CD4-positive, alpha-beta T cell treated with Interleukin-2 at 100 ng/mL for 4 hours (primary cell): ENCODE results near the gene POU3F1.

Experiments used
- DNase-seq: peaks from one replicate; pipeline ENCODE4 v3.0.0-alpha.2; 2020; ENCODE audit warnings: low spot score

Gene POU3F1

GRCh38 chr1:38046333-38046883 lies at the start of gene POU3F1:
Gene POU3F1 (minus strand): TSS chr1:38046793. CDS start chr1:38046743, 50 bp downstream.
- DNase-seq: peak; percentile 4

DNA sequence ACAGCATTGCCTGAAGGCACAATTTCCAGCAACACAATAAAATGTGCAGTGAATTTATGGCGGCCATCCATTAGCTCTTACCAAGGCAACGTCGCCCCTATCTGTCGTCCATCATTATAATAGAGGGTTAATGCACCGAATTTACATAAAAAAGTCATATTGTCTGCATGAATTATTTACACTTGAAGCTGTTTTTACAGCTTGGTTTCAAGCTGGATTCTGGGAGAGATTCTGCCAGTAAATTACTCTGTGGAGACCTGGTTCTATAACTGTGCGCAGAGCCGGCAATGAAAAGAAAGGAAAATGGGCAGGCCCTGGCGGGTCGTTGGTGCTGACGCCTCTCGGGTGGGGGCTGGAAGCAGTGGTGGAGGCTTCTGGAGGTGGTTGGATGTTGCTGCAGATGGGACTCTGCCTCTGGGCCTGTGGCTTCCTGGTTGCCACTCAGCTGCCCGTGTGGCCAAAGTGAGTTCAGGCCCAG lies 48.9 kb upstream of the POU3F1 start:
- DNase-seq: no peak

DNA sequence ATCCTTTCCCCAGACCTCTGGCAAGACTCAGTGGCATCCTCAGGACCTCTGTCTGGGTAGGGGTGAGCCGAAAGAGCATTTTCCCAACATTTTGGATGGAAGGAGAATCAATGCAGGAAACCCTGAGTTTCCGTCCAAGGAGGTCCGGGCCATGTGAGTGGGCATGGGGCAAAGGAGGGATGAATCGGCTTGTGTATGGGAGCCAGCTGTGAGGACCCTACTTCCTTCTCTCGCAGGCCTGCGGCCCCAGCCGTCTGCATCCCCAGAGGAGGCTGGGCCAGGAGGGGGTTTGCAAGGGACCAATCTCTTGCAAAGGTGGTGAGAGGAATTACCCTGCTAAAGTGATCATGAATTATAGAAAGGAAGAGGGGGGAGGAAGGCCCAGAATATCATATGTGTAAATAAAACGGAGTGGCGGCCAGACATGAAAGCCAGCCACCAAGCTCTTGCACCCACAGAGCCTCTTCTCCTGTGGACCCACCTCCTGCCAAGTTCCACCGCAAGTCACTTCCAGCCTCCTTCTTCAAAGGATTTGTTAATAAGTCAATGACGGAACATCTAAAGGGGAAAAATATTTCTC lies 48.2 kb upstream of the POU3F1 start:
- no peak for DNase-seq

DNA sequence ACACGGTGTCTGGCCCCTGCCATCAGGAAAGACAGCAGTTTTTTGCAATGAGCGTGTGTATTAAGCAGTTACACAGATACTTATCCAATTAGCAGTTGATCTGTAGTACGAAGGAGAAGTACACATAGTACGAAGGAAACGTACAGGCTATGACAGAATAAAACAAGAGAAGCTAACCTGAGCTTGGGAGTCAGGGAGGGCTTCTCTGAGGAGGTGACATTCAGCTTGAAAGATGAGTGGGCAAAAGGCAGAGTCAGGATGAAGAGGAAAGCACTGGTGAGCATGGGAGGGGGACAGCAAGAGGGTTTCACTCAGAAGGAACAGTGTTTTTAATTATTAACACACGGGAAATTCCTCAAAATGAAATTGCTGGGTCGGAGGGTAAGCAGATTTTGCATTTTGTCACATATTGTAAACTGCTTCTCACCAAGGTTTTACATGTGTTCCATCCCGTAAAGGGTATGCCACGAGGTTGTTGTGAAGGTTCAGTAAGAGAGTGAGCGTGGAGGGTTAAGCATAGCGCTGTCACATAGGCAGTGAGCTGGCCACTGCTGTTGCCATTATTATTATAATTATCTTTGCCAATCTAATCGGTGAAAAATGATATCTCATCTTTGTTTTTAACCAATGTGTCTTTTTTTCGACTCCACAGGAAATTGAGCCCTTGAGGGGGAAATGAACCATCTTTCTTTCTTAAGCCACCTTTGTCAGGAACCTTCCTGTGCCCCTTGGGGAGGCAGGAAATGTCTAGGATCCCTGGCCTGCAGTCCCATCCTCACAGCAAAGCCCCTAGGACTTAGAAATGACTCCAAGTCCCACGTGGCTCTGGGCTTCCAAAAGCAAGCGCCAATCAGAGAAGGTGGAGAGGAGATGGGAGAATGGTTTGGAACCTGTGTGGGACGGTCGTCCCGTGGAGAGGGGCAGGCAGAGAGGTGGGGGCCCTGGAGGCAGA lies 47.3 kb upstream of the POU3F1 start:
- no peak for DNase-seq

DNA sequence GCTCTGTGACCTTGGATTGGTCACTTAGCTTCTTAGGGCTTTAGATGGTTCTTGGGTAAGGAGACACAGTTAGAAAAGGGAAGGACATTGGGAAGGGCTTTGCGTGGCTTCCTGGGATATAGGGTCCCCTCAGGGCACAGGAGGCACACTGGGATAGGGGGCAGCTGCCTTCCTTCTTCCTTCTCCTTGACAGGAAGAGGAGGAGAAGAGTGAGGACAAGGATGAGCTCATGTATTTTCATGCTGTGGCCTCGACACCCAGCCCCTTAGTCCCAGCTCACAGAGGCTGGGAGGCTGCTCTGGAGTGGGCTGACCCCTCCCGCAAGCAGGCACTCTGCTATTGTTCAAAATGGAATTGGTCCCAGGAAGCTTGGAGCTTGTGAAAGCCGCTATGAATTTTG lies 45.7 kb upstream of the POU3F1 start:
- DNase-seq: no peak

DNA sequence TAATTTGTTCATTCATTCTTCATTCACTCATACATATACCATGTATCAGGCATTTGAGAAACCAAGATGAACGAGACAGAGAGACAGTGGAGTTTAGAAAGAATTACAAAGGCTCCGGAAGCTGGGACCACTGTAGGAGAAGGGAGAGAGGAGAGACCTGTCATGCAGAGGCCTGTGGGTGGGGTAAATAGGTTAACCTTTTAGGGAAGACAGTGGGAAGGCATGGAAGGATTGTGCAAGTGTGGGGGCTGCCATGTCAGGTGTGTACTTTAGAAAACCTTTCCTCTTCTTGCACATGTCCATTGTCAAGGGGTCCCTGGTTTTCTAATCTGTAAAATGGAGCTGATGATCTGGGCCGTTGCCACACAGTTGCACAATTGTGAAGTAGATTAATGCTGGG lies 44.2 kb upstream of the POU3F1 start:
- DNase-seq: no peak

GRCh38 chr1:38089712-38090360 lies 43.2 kb upstream of the POU3F1 start:
- DNase-seq: no peak

- DNase-seq: no peak
Observed at GRCh38 chr1:38088791-38089190, 42.2 kb upstream of the POU3F1 start.

DNA sequence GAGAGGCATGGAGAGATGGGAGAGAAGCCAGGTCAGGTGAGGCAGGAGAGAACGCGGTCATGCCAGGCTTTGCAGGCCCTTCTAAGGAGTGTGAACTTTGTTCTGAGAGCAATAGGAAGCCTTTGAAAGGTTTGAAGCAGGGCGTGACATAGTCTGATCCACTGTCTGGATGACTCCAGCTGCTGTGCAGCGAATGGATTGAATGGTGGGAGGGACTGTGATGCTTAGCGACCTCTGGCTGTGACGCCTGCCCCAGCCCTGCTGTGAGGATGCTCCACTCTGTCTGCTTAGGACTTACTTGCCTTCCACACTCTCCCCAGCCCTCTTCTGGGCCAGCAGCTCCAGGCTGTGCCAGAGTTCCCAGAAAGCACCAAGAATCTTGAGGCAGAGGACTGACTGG lies 41.8 kb upstream of the POU3F1 start:
- no peak for DNase-seq

DNA sequence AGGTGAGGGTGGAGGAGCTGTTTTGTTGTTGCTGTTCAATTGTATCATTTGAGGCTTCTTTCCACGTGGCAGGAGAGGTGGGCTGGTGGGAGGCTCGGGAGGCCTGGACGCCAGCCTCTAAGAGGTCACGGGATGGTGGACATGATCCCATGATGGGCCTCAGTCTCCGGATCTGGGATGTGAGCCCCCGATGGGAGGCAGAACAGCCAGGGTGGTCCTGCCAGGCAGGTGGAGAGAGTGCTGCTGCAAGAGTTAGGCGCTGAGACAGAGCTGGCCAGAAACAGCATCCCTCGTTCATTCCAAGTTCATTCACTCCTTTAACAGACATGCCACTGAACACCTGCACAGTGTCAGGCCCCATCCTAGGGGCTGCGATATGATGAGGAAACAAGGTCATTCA lies 41.1 kb upstream of the POU3F1 start:
- no peak for DNase-seq

DNA sequence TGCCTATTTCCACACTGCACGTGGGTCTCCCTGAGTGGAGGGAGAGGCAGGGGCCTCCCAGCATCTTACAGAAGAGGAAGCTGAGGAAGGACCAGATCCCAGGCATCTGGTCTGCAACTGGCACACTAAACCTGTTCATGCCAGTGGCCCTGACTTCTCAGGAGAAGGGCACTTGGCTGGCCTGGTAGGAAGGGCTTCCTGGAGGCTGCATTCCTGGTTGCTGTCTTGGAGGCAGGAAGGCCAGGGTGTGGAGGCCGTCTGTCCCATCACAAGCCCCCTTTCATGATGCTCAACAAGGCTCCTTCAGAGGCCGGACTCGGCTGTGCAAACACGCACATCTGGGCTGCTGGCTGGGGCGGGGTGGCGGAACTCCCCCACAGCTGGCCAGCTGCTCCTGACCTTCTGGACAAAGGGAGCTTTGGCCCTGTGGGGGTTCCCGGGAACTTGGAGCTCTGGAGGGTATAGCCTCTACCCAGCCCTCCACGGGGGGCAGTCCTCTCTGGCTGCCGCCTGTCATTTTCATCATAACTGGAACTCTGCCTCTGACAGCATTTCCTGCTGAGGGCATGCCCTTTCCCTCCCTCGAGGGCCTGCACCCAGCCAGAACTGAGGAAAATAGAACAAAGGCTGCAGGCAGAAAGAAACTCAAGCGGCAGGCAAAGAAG lies 39.2 kb upstream of the POU3F1 start:
- DNase-seq: no peak

DNA sequence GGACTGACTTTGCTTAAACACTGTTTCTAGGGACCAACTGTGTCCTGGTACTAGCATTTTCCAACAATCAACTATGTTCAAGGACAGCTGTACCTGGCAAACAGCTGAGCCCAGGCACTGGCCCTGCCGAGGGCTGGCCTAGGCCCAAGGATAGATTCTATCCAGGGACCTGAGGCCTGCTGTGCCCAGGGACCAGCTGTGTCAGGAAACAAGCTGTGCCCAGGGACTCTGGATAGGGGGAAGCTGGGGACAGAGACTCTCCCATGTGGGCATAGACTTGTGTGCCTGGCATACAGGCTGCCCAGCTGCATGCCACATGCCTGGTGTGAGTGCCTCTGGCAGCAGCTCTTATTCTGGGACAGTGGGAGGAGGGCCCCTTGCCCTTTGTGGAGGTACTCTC lies 38.1 kb upstream of the POU3F1 start:
- DNase-seq: no peak

- no peak for DNase-seq
Observed at GRCh38 chr1:38084113-38084512, 37.5 kb upstream of the POU3F1 start.

DNA sequence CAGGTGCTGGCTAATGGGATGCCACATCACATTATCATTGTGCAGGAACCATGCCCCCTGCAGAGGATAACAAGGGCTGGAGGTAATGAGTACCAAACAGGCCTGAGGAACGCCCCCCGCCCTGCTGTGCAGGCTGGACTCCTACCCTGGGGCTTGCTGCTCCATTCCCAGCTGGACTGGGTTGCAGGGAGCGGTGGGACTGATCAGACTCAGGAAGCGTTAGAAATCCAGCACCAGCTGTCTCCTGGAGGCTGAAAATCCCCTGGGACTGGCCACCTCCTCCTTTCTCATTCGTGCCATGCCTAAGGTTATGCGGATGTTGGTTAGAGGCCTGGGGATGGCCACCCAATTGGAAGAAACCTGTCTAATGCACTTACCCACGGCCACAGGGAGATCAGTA lies 36.9 kb upstream of the POU3F1 start:
- no peak for DNase-seq

- DNase-seq: no peak
Observed at GRCh38 chr1:38082769-38083263, 36.2 kb upstream of the POU3F1 start.

DNA sequence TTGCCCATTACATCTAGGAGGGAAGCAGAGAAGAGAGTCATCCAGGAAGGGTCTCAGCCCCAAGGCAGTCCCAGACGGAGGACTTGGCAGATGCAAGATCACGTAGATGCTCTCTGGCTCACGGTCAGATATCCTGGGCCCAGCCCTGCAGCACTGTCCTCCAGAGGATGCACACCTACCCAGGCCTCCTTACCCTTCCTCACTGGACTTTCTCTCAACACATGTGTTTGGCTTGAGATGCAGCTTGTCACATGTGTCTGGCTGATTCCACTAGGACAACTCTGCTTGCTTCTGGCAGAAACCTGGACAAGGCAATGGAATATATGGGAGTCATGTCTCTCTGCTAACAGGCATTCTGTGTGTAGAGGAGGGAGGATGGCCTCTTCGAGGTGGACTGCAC lies 32.4 kb upstream of the POU3F1 start:
- DNase-seq: no peak

- no peak for DNase-seq
Observed at GRCh38 chr1:38077523-38078147, 31.0 kb upstream of the POU3F1 start.

GRCh38 chr1:38076455-38076854 lies 29.9 kb upstream of the POU3F1 start:
- DNase-seq: no peak

DNA sequence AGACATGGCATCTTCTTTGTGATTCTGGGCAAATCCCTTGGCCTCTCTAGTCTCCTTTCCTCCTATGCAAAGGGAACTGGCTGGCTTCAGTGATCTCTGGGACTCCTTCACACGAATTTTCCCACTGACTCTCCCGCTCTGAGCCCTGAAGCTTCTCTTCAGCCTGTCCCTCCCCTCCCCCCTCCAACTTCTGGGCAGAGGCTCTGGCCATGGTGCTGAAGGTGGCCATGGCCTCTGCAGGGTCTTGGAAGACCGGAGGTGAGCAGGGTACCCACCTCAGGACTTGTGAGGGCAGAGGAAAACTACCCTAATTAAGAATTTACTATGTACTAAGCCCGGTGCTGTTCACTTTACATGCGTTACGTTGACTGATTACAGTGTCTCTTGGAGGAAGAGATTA lies 29.4 kb upstream of the POU3F1 start:
- DNase-seq: no peak

- DNase-seq: no peak
Observed at GRCh38 chr1:38075191-38075590, 28.6 kb upstream of the POU3F1 start.

GRCh38 chr1:38074302-38074677 lies 27.7 kb upstream of the POU3F1 start:
- no peak for DNase-seq
